HG02981 (cell line): ENCODE data around the gene CRY2.
"Not testable (repeated sequence)": the region's sequence is repeated elsewhere in the genome, so short reads cannot be mapped to it uniquely, and the experiment has no call there.

ENCODE experiments used
- ATAC-seq: cut with Tn5 transposase; IDR thresholded peaks from one replicate; pipeline ENCODE4 v1.9.1; 2021; ENCODE audit warnings: mild to moderate bottlenecking, moderate library complexity; ENCODE audit not compliant: unreplicated experiment

CRY2 gene

GRCh38 chr11:45811571-45812290, 35.5 kb upstream of the CRY2 start:
- no peak for ATAC-seq

DNA sequence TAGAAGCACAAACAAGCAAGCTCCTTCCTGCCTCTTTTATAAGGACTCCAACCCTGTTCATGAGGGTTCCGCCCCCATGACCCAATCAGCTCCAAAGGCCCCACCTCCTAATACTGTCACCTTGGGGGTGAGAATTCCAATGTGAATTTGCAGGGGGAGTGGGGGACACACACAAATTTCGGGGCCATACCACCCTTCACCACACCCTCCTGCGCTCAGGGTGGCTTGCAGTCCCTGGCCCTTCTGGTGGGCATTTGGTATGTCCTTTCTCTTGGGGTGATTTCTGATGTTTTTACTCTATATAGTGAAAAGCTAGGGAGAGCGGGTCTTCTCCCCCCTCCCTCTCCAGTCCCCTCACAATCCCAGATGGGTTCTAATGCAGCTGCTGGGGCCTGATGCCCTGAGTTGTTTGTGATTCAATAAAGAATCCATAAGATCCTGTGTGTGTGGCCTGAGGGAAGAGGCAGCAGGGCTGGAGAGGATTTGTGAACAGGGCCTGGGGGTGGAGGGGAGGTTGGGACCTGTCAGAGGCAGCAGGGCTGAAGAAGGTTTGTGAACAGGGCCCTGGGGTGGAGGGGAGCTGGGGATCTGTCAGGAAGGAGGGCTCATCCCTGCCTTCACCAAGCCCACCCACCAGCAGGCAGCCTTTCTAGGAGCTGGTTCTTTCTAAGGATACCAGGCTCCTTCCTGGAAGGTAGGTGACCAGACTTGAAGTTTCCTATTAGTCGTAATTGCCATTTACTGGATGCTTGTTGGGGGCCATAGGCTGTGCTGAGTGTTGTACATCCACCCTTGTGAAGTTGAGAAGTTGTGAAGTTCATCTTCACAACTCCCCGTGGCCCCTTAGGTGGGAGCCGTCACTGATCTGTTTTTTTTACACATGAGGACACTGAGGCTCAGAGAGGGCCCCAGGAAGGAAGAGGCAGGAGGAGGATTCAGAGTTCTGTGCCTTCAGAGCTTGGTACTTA, 34.4 kb upstream of the CRY2 start:
- ATAC-seq: no peak

GRCh38 chr11:45815747-45816146, 31.5 kb upstream of the CRY2 start:
- ATAC-seq: no peak

DNA sequence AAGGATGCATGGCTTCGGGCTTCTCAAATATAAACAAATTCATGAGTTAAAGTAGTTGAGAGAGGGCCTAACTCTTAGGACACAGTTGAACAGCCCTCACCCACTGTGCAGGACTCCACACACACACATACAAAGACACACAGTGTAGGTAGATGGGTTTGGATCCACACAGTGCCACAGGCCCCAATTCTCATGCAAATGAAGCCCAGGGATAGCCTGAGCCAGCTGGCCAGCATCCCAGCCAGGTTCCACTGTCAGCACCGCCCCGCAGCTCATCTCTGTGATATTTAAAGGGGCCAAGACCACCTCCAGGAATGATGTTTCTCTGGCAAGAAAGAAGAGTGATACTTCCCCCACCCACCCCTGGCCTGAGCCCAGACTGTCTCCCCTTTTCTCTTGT, 30.7 kb upstream of the CRY2 start:
- no peak for ATAC-seq

GRCh38 chr11:45817191-45817590, 30.1 kb upstream of the CRY2 start:
- no peak for ATAC-seq

DNA sequence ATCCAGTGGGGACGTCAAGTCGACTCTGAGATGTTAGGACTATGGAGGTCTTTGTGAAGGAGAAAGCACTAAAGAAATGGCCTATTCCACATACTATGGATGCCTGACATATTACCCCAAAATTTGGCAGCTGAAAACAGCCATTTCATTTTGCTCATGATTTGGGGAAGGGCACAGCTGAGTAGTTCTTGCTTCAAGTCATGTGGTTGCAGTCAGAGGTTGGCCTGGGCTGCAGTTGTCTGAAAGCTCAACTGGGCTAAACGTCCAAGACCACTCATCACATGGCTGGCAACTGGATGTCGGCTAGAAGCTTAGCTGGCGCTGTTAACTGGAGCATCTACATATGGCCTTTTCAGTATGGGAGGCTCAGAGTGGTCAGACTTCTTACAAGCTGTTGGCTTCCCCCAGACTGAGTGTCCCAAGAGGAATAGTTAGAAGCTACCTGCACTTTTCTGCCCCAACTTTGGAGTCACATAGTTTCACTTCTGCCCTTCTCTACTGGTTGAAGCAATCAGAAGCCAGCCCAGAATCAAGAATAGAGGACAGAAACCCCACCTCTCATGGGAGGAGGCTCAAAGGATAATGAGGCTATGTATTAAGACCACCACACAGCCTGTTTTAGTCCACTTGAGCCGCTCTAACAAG, 28.2 kb upstream of the CRY2 start:
- no peak for ATAC-seq

DNA sequence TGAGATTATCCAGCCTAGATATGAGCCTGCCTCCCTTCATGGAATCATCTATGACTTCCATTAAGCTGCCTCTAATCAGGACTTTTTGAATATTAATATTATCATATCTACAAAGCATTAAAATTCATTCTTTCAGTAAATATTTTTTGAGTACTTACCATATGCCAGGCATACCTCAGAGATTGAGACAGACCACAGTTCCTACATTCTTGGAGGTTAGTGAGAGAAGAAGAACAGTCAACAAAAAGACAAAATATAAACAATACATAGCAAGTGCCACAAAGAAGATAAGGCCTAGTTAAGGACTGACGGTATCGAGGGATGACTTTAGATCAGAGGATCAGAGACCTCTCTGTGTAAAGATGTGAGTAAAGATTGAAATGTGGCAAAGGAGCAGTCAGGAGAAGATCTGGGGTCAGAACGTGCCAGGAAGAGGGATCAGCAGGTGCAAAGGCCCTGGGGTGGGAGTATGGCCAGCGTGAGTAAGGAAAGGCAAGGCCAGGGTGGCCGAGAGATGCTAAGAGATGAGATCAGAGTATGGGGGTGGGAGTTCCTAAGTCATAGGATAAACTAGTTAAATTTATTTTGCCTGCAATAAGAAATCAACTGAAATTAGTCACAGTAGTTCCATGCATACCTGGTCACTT, 26.9 kb upstream of the CRY2 start:
- no peak for ATAC-seq

DNA sequence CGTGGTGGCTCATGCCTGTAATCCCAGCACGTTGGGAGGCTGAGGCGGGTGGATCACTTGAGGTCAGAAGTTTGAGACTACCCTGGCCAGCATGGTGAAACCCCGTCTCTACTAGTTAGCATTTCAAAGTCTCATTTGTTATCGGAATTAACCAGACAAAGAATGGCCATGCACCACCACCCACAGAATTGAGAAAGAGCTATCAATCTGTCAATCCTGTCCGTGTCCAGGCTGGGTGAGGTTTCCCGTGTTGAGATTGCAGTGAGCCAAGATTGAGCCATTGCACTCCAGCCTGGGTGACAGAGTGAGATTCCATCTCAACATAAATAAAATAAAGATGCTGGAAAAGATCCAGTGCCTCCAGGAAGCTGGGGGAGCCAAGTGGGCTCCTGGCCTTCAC, 20.8 kb upstream of the CRY2 start:
- not testable (repeated sequence) for ATAC-seq

- ATAC-seq: no peak
Measured at GRCh38 chr11:45827123-45827522, 20.2 kb upstream of the CRY2 start.

- ATAC-seq: no peak
Measured at GRCh38 chr11:45828996-45829395, 18.3 kb upstream of the CRY2 start.

DNA sequence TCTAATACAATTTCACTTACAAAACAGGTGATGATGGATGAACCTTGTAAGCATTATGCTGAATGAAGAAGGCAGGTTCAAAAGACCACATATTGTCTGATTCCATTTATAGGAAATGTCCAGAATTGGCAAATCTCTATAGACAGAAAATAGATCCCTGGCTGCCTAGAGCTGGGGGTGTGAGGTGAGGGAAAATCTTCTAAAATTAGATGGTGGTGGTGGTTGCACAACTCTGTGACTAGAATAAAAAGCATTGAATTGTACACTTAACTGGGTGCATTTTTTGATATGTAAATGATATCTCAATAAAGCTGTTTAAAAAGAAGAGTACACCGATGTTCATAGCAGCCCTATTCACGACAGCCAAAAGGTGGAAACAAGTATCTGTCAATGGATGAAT, 16.7 kb upstream of the CRY2 start:
- no peak for ATAC-seq

DNA sequence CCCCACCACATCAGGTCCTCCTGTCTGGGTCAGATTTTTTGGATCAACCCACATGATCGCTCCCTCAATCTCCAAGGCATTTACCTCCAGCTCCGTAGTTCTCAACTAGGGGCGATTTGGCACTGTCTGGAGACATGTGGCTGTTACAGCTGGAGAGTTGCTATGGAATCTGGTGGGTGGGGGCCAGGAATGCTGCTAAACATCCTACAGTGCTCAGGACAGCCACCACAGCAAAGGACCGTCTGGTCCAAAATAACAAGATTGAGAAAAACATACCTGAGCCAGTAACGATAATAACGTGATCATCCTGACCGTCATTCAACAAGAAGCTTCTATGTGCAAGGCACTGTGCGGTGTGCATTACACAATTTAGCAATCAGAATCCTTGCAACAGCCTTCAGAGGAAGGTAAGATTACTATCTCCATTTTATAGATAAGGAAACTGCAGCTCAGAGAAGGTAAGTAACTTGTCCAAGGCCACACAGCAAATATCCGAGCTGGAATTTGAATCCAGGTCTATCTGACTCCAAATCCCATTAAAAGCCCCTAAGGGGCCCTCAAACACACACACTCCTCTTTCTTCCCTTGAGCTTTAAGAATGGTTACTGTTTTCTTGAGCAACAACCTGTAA, 14.3 kb upstream of the CRY2 start:
- no peak for ATAC-seq

GRCh38 chr11:45833761-45834160, 13.5 kb upstream of the CRY2 start:
- ATAC-seq: no peak

DNA sequence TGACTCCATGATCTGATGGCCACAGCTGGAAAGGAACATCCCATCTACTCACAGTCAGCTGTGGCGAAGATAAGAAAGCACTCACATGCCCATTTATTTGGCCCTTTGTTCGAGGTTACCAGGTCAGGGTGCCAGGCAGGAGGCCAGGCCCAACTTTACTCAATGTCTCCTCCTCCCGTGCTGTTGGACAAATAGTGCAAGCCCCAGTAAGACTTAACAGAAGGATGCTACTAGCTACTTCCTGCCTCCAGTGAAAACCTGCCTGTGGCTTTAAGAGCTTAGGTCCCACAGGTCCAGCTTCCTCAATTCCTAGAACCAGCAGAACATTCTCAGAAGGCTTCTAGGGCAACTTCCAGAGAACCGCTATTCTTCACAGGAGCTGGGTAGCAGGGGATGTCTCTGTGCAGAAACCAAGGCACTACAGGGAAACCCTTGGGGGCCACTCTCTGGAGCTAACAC, 12.9 kb upstream of the CRY2 start:
- ATAC-seq: no peak

- no peak for ATAC-seq
Measured at GRCh38 chr11:45839204-45839603, 8.1 kb upstream of the CRY2 start.

- ATAC-seq: not testable (repeated sequence)
Measured at GRCh38 chr11:45840251-45840650, 7.0 kb upstream of the CRY2 start.

- peak; percentile 19 for ATAC-seq
Measured at GRCh38 chr11:45843158-45843924, 3.9 kb upstream of the CRY2 start.

- no peak for ATAC-seq
Measured at GRCh38 chr11:45844822-45845578, 2.3 kb upstream of the CRY2 start.

- ATAC-seq: no peak
Measured at GRCh38 chr11:45846174-45846675, 1.1 kb upstream of the CRY2 start.
